Regular cardiac myocyte (primary cell): ENCODE data around the gene FABP7. TPM values are rescaled to one million over a fixed set of nuclear protein-coding genes. Genes with fewer than 3 reads are reported as not detected.

ENCODE experiments used
- total RNA-seq: library from RNA; depleted of rRNA; stranded (reverse); fragments of >200 nt; gene quantifications from 2 replicates; pipeline ENCODE4 v1.2.3, GENCODE V29; 2014

The FABP7 gene
- total RNA-seq = not detected in 2 replicates

DNA sequence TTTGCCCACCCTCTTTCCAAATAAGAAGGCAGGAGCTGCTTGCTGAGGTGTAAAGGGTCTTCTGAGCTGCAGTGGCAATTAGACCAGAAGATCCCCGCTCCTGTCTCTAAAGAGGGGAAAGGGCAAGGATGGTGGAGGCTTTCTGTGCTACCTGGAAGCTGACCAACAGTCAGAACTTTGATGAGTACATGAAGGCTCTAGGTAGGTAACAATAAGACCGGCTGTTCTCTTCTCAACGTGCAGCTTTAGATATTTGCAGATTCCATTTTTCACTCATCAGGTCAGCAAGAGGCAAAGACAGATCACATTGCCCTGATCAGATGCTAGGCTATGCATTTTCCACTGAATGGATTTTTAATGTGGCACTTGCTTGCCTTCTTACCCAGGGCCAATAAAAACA is at the start of gene FABP7:
TSS of gene FABP7 (plus strand) at position 50 of the 400 bp plus-strand sequence. CDS start at position 129, 79 bp downstream.

GRCh38 chr6:122789182-122790027 is 9.9 kb downstream of the FABP7 start, which contains the start of gene SMPDL3A:
Gene SMPDL3A (plus strand): TSS chr6:122789258. CDS start chr6:122789347, 89 bp downstream.

Other genes starting within 250 kb of the FABP7 start
- gene PKIB, start 169.3 kb upstream of the FABP7 start, total RNA-seq = 1.2 and 4.8 TPM in 2 replicates
- gene SMPDL3A, start 9.5 kb downstream of the FABP7 start, total RNA-seq = 5.8 and 16.9 TPM in 2 replicates
- gene CLVS2, start 216.5 kb downstream of the FABP7 start, total RNA-seq = not detected in 2 replicates